Measurements from ENCODE around the gene DGKG. TPM values are rescaled to one million over a fixed set of nuclear protein-coding genes. Genes with fewer than 3 reads are reported as not detected.

The DGKG gene
- polyA plus RNA-seq, 3 donors = 4.2 to 9.2 (median 4.3) TPM

GRCh38 chr3:186394566-186395217 lies 32.7 kb upstream of the DGKG start:
- no peak overlapping the region for H3K4me3 ChIP-seq (replicated peaks in 1 of 3; ENCODE audit: low read depth in 2 of 3, low read length in 3 of 3)
- no peaks in the 10 kb centered on the region for H3K27me3 ChIP-seq (ENCODE audit: control insufficient read depth in 2 of 2, insufficient read depth in 2 of 2, low read length in 2 of 2)
- no peaks in the 10 kb centered on the region for H4K20me1 ChIP-seq (ENCODE audit: insufficient read depth, low read length)
- peaks cover 0 to 2% (median 0%) of the 10 kb centered on the region in 3 donors for H3K27me3 Mint-ChIP-seq (ENCODE audit: low read depth in 3 of 3)
- no peaks in the 10 kb centered on the region for H3K4me1 ChIP-seq (ENCODE audit: control insufficient read depth in 1 of 2, insufficient read depth in 2 of 2, low read length in 2 of 2)
- H3K79me2 ChIP-seq (ENCODE audit: insufficient read depth, low read length) = no peaks in the 10 kb centered on the region
- no peaks in the 10 kb centered on the region for H3K36me3 Mint-ChIP-seq
- no peaks in the 10 kb centered on the region for H3K36me3 ChIP-seq (replicated peaks in 1 of 2; ENCODE audit: control insufficient read depth in 1 of 2, insufficient read depth in 2 of 2, low read length in 2 of 2)
- no peak overlapping the region for H3K27ac ChIP-seq (ENCODE audit: low read depth in 1 of 2, low read length in 2 of 2)
- H3K9me3 Mint-ChIP-seq = peaks cover 0 to 8% (median 2%) of the 10 kb centered on the region in 7 donors
- DNase-seq = no peak
- no peak overlapping the region for H2AFZ ChIP-seq (ENCODE audit: insufficient read depth, low read depth, low read length, poor library complexity, severe bottlenecking)
- no peaks in the 10 kb centered on the region for H3K9me3 ChIP-seq (replicated peaks in 1 of 2; ENCODE audit: control insufficient read depth in 1 of 2, insufficient read depth in 1 of 2, low read length in 2 of 2)
- no peak overlapping the region for H3K27ac Mint-ChIP-seq
- WGBS (ENCODE audit: insufficient coverage) = 100% methylated on average over 1 of the region's 4 CpGs
- H3K4me3 Mint-ChIP-seq = no peak overlapping the region
- intact Hi-C loops (cut with micrococcal nuclease) = no loop called here
- no peak overlapping the region for H3K4me2 ChIP-seq (replicated peaks; ENCODE audit: extremely low read depth, low read length, poor library complexity, severe bottlenecking)
- H3K4me1 Mint-ChIP-seq = peaks cover 8% of the 10 kb centered on the region
- no peak overlapping the region for H3K9ac ChIP-seq (ENCODE audit: insufficient read depth, low read length, poor library complexity, severe bottlenecking)
- no peak for TF ChIP-seq CTCF (IDR thresholded peaks at IDR 0.05)

GRCh38 chr3:186386883-186387560 lies 25.0 kb upstream of the DGKG start:
- Histone ChIP-seq H3K4me3 (replicated peaks in 1 of 3; ENCODE audit: low read depth in 2 of 3, low read length in 3 of 3) (no peak overlapping the region), H3K4me2 (replicated peaks; ENCODE audit: extremely low read depth, low read length, poor library complexity, severe bottlenecking) (no peak overlapping the region), H3K9ac (ENCODE audit: insufficient read depth, low read length, poor library complexity, severe bottlenecking) (no peak overlapping the region), H3K9me3 (replicated peaks in 1 of 2; ENCODE audit: control insufficient read depth in 1 of 2, insufficient read depth in 1 of 2, low read length in 2 of 2) (no peaks in the 10 kb centered on the region), H3K4me1 (ENCODE audit: control insufficient read depth in 1 of 2, insufficient read depth in 2 of 2, low read length in 2 of 2) (no peaks in the 10 kb centered on the region), H4K20me1 (ENCODE audit: insufficient read depth, low read length) (no peaks in the 10 kb centered on the region), H3K36me3 (replicated peaks in 1 of 2; ENCODE audit: control insufficient read depth in 1 of 2, insufficient read depth in 2 of 2, low read length in 2 of 2) (no peaks in the 10 kb centered on the region), H3K79me2 (ENCODE audit: insufficient read depth, low read length) (no peaks in the 10 kb centered on the region), H3K27ac (ENCODE audit: low read depth in 1 of 2, low read length in 2 of 2) (no peak overlapping the region), H3K27me3 (ENCODE audit: control insufficient read depth in 2 of 2, insufficient read depth in 2 of 2, low read length in 2 of 2) (no peaks in the 10 kb centered on the region), H2AFZ (ENCODE audit: insufficient read depth, low read depth, low read length, poor library complexity, severe bottlenecking) (no peak overlapping the region)
- no peak for TF ChIP-seq CTCF (IDR thresholded peaks at IDR 0.05)
- Mint-ChIP-seq H3K4me3 (no peak overlapping the region), H3K27ac (no peak overlapping the region), H3K36me3 (no peaks in the 10 kb centered on the region), H3K27me3 (ENCODE audit: low read depth in 3 of 3) (peaks cover 0 to 3% (median 1%) of the 10 kb centered on the region in 3 donors), H3K9me3 (peaks cover 0 to 3% (median 0%) of the 10 kb centered on the region in 7 donors), H3K4me1 (peaks cover 3% of the 10 kb centered on the region)
- no peak for DNase-seq
- WGBS (ENCODE audit: insufficient coverage) = 83% methylated on average over 4 of the region's 4 CpGs
- intact Hi-C loops (cut with micrococcal nuclease) = no loop called here
